ENCODE results near the gene PDE8B. TPM values are rescaled to one million over a fixed set of nuclear protein-coding genes. Genes with fewer than 3 reads are reported as not detected.

Gene PDE8B
- total RNA-seq, 1 experiment from 2014 or later = 0.86 TPM

GRCh38 chr5:77397686-77398292, 187.3 kb downstream of the PDE8B start:
- peaks cover 38% of the 10 kb centered on the region for H3K4me1 ChIP-seq
- ChIA-PET POLR2A (interaction anchor here (0.6 kb wide), 1 partner anchor 93 kb away, joined by 4 read pairs; no protein-coding TSS in a partner anchor), CTCF (no interaction called here)
- DNase-seq = peak in 1 of 2 experiments; percentile 26
- peak overlapping the region; percentile 69 for H3K27ac Mint-ChIP-seq (ENCODE audit: unreplicated experiment)
- H3K4me1 Mint-ChIP-seq (ENCODE audit: low read depth, unreplicated experiment) = peaks cover 29% of the 10 kb centered on the region
- H3K36me3 ChIP-seq (ENCODE audit: control insufficient read depth, insufficient read depth, low read length) = no peaks in the 10 kb centered on the region
- H3K36me3 Mint-ChIP-seq (ENCODE audit: insufficient read depth, unreplicated experiment) = no peaks in the 10 kb centered on the region
- H3K9me3 ChIP-seq = no peaks in the 10 kb centered on the region
- intact Hi-C loops (cut with micrococcal nuclease; ENCODE audit: unreplicated experiment) = no loop called here
- no TSS peak for BruUV-seq (replicated peaks)
- TF ChIP-seq CTCF (IDR thresholded peaks at IDR 0.05; ENCODE audit: insufficient read depth in 1 of 2, low read depth in 1 of 2, low read length in 1 of 2, severe bottlenecking in 1 of 2, unreplicated experiment in 1 of 2) = peak in 1 of 2 experiments; percentile 16
- no peak overlapping the region for H3K4me3 ChIP-seq (ENCODE audit: low read depth, low read length)
- H3K4me3 Mint-ChIP-seq (ENCODE audit: unreplicated experiment) = peak overlapping the region; percentile 4
- H3K9me3 Mint-ChIP-seq (ENCODE audit: unreplicated experiment) = no peaks in the 10 kb centered on the region
- H3K27me3 ChIP-seq (replicated peaks; ENCODE audit: control insufficient read depth, insufficient read depth, low read length) = no peaks in the 10 kb centered on the region
- no peaks in the 10 kb centered on the region for H3K27me3 Mint-ChIP-seq (ENCODE audit: insufficient read depth, unreplicated experiment)

- H3K27ac Mint-ChIP-seq (ENCODE audit: unreplicated experiment) = peak overlapping the region; percentile 72
- peaks cover 29% of the 10 kb centered on the region for H3K4me1 Mint-ChIP-seq (ENCODE audit: low read depth, unreplicated experiment)
- no peaks in the 10 kb centered on the region for H3K9me3 Mint-ChIP-seq (ENCODE audit: unreplicated experiment)
- TF ChIP-seq CTCF (IDR thresholded peaks at IDR 0.05; ENCODE audit: insufficient read depth in 1 of 2, low read depth in 1 of 2, low read length in 1 of 2, severe bottlenecking in 1 of 2, unreplicated experiment in 1 of 2) = no peak
- no peak overlapping the region for H3K4me3 ChIP-seq (ENCODE audit: low read depth, low read length)
- peaks cover 38% of the 10 kb centered on the region for H3K4me1 ChIP-seq
- H3K27me3 ChIP-seq (replicated peaks; ENCODE audit: control insufficient read depth, insufficient read depth, low read length) = no peaks in the 10 kb centered on the region
- H3K36me3 Mint-ChIP-seq (ENCODE audit: insufficient read depth, unreplicated experiment) = no peaks in the 10 kb centered on the region
- no peak for DNase-seq
- POLR2A ChIA-PET = interaction anchor here (0.6 kb wide), 1 partner anchor 92 kb away, joined by 4 read pairs; no protein-coding TSS in a partner anchor
- CTCF ChIA-PET = no interaction called here
- no TSS peak for BruUV-seq (replicated peaks)
- intact Hi-C loops (cut with micrococcal nuclease; ENCODE audit: unreplicated experiment) = no loop called here
- H3K36me3 ChIP-seq (ENCODE audit: control insufficient read depth, insufficient read depth, low read length) = no peaks in the 10 kb centered on the region
- no peaks in the 10 kb centered on the region for H3K27me3 Mint-ChIP-seq (ENCODE audit: insufficient read depth, unreplicated experiment)
- H3K9me3 ChIP-seq = no peaks in the 10 kb centered on the region
- no peak overlapping the region for H3K4me3 Mint-ChIP-seq (ENCODE audit: unreplicated experiment)
These were observed 188.0 kb downstream of the PDE8B start for GRCh38 chr5:77398458-77398857.

GRCh38 chr5:77398896-77399295, 188.4 kb downstream of the PDE8B start:
- TF ChIP-seq CTCF (IDR thresholded peaks at IDR 0.05; ENCODE audit: insufficient read depth in 1 of 2, low read depth in 1 of 2, low read length in 1 of 2, severe bottlenecking in 1 of 2, unreplicated experiment in 1 of 2) = no peak
- H3K36me3 ChIP-seq (ENCODE audit: control insufficient read depth, insufficient read depth, low read length) = no peaks in the 10 kb centered on the region
- no peaks in the 10 kb centered on the region for H3K36me3 Mint-ChIP-seq (ENCODE audit: insufficient read depth, unreplicated experiment)
- no peaks in the 10 kb centered on the region for H3K9me3 ChIP-seq
- ChIA-PET CTCF (no interaction called here), POLR2A (no interaction called here)
- no peaks in the 10 kb centered on the region for H3K27me3 Mint-ChIP-seq (ENCODE audit: insufficient read depth, unreplicated experiment)
- H3K4me3 ChIP-seq (ENCODE audit: low read depth, low read length) = no peak overlapping the region
- BruUV-seq (replicated peaks) = no TSS peak
- no peaks in the 10 kb centered on the region for H3K9me3 Mint-ChIP-seq (ENCODE audit: unreplicated experiment)
- peaks cover 34% of the 10 kb centered on the region for H3K4me1 ChIP-seq
- peak overlapping the region; percentile 72 for H3K27ac Mint-ChIP-seq (ENCODE audit: unreplicated experiment)
- intact Hi-C loops (cut with micrococcal nuclease; ENCODE audit: unreplicated experiment) = no loop called here
- DNase-seq = peak; percentile 27 to 47
- no peak overlapping the region for H3K4me3 Mint-ChIP-seq (ENCODE audit: unreplicated experiment)
- no peaks in the 10 kb centered on the region for H3K27me3 ChIP-seq (replicated peaks; ENCODE audit: control insufficient read depth, insufficient read depth, low read length)
- H3K4me1 Mint-ChIP-seq (ENCODE audit: low read depth, unreplicated experiment) = peaks cover 28% of the 10 kb centered on the region

All from Caco-2 (cell line).